Stomach (tissue), 9 donors: ENCODE results near the gene OR2T2. TPM values are rescaled to one million over a fixed set of nuclear protein-coding genes. Genes with fewer than 3 reads are reported as not detected.
"Not testable (repeated sequence)": the region's sequence is repeated elsewhere in the genome, so short reads cannot be mapped to it uniquely, and the experiment has no call there.

Source experiments
- DNase-seq, 2 donors: peaks; one replicate each; pipeline versions ENCODE4 v3.0.0 to v3.0.0-alpha.2; 2013 to 2019
- H3K27ac ChIP-seq, 5 donors: fragments of 200-600 bp in 4 of 5; sonication (generic) in 4 of 5; one replicate each; pipeline ENCODE4 v1.5.1; 2013 to 2019; ENCODE audit warnings: mild to moderate bottlenecking in 1 of 5, moderate library complexity in 1 of 5
- H3K27me3 ChIP-seq, 3 donors: fragments of 200-600 bp; sonication (generic); one replicate each; pipeline ENCODE4 v1.5.1; 2017 to 2019; ENCODE audit warnings: mixed run types in 1 of 3
- H3K36me3 ChIP-seq, 4 donors: fragments of 200-600 bp; sonication (generic); 1 replicate in 3 of 4; 2 replicates in 1 of 4; pipeline ENCODE4 v1.5.1; 2016 to 2019
- H3K4me1 ChIP-seq, 4 donors: fragments of 200-600 bp; sonication (generic); one replicate each; pipeline ENCODE4 v1.5.1; 2016 to 2019
- H3K4me3 ChIP-seq, 4 donors: fragments of 200-600 bp; sonication (generic) in 3 of 4; one replicate each; pipeline ENCODE4 v1.5.1; 2016 to 2019; ENCODE audit warnings: mild to moderate bottlenecking in 1 of 4
- H3K9me3 ChIP-seq, 4 donors: fragments of 200-600 bp; sonication (generic); one replicate each; pipeline ENCODE4 v1.5.1; 2016 to 2019
- EP300 ChIP-seq: sonication (generic); formaldehyde crosslinking; IDR thresholded peaks from one replicate; pipeline ENCODE4 v1.6.1; 2017; ENCODE audit warnings: antibody characterized with exemption
- POLR2A ChIP-seq, 4 donors: fragments of 450-650 bp; IDR thresholded peaks; one replicate each; pipeline ENCODE4 v1.6.1; 2016; ENCODE audit warnings: antibody characterized with exemption in 4 of 4, control low read depth in 2 of 4, mild to moderate bottlenecking in 1 of 4, moderate library complexity in 1 of 4
- POLR2AphosphoS5 ChIP-seq, 3 donors: sonication (generic); formaldehyde crosslinking; IDR thresholded peaks; one replicate each; pipeline ENCODE4 v1.6.1; 2016; ENCODE audit warnings: antibody characterized with exemption in 3 of 3
- WGBS, 5 donors: extraction: QIAGEN DNeasy Blood & Tissue Kit in 3 of 5; methylation state at CpG; one replicate each; pipeline versions ENCODE4 v1.1.5 to v1.1.7; 2013 to 2018; 5-methylcytosine and 5-hydroxymethylcytosine counted together
- intact Hi-C: fragments of 100-400 bp; cut with DNase I; formaldehyde crosslinking; loops from one replicate; pipeline ENCODE4 v1.15.1; 2023; ENCODE audit warnings: low total_unique reads
- polyA plus RNA-seq, 3 donors: library from polyadenylated mRNA; stranded (reverse); fragments of 200-250 nt; gene quantifications; one replicate each; pipeline ENCODE4 v1.2.3, GENCODE V29; 2013
- total RNA-seq, 5 donors: library from RNA; depleted of rRNA; stranded (reverse); fragments of >200 nt; gene quantifications; one replicate each; pipeline versions ENCODE4 v1.1.0 to v1.2.3, GENCODE V29; 2014 to 2016
- TF ChIP-seq, protein P1 (sequence below), 7 experiments: fragments of 450-650 bp in 4 of 7; fragments of 200-600 bp in 3 of 7; sonication (generic) in 3 of 7; IDR thresholded peaks; one replicate each; pipeline ENCODE4 v1.5.1; 2016 to 2019; ENCODE audit warnings: antibody characterized with exemption in 7 of 7, control low read depth in 2 of 7, mild to moderate bottlenecking in 1 of 7
- donor health status: healthy with polysubstance abuse.
- donor health status: Bipolar disorder and iron deficiency.
- donor health status: healthy.

OR2T2 gene
- total and polyA plus RNA-seq, 8 donors = not detected

DNA sequence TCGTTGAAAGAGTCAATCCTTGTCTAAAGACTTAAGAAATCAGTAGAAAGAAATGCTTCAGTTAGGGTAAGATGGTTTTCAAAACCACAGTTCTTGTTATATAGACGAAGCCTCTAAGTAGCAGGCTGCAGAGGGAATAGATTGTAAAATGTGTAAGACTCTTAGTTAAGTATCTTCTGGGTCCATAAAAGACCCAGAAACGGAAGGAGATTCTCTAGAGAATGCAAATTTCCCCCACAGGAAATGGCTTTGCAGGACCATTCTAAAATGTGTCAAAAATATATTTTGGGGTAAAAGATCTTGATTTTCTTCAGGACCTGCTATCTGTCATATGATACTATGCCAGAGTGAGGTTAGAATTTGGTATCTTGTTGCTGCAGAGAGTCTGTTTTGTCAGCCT lies 29.2 kb upstream of the OR2T2 start:
- Histone ChIP-seq H3K4me1 (no peaks in the 10 kb centered on the region), H3K4me3 (no peak overlapping the region), H3K27ac (no peak overlapping the region), H3K27me3 (no peaks in the 10 kb centered on the region), H3K36me3 (no peaks in the 10 kb centered on the region), H3K9me3 (peaks cover 0 to 22% (median 7%) of the 10 kb centered on the region in 4 donors)
- whole genome bisulfite sequencing, 5 donors = 47 to 56% (median 51%) methylated on average over 3 of the region's 3 CpGs
- no peak for TF ChIP-seq EP300
- TF ChIP-seq, protein P1, sequence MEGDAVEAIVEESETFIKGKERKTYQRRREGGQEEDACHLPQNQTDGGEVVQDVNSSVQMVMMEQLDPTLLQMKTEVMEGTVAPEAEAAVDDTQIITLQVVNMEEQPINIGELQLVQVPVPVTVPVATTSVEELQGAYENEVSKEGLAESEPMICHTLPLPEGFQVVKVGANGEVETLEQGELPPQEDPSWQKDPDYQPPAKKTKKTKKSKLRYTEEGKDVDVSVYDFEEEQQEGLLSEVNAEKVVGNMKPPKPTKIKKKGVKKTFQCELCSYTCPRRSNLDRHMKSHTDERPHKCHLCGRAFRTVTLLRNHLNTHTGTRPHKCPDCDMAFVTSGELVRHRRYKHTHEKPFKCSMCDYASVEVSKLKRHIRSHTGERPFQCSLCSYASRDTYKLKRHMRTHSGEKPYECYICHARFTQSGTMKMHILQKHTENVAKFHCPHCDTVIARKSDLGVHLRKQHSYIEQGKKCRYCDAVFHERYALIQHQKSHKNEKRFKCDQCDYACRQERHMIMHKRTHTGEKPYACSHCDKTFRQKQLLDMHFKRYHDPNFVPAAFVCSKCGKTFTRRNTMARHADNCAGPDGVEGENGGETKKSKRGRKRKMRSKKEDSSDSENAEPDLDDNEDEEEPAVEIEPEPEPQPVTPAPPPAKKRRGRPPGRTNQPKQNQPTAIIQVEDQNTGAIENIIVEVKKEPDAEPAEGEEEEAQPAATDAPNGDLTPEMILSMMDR (IDR thresholded peaks at IDR 0.05) = no peak
- DNase-seq = no peak
- intact Hi-C loops = no loop called here

DNA sequence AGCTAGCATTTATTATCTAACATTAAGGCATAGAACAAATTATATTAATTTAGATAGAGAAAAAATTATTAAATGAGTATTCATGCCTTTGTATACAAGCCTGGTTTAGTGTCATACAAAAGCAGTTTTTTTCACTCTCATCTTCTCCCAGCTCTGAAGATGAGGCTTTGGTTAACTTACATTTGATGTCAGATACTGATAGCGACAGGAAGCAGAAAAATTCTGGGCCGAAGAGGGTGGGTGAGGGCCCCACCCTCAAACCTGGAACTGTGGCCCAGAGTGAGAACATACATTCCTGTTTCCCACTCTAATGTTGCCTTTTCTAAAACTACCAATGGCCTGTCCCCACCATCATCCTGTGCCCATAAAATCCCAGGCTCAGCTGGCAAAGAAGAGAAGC lies 27.6 kb upstream of the OR2T2 start:
- TF ChIP-seq, protein P1 (IDR thresholded peaks at IDR 0.05) = no peak
- TF ChIP-seq POLR2AphosphoS5 (IDR thresholded peaks at IDR 0.05) (no peak), POLR2A (IDR thresholded peaks at IDR 0.05) (no peak), EP300 (no peak)
- no peaks in the 10 kb centered on the region for H3K27me3 ChIP-seq
- H3K27ac ChIP-seq = no peak overlapping the region
- intact Hi-C loops = no loop called here
- no peaks in the 10 kb centered on the region for H3K4me1 ChIP-seq
- 63 to 85% (median 73%) methylated on average over 2 of the region's 2 CpGs for WGBS, 5 donors
- H3K36me3 ChIP-seq = no peaks in the 10 kb centered on the region
- DNase-seq = no peak
- no peak overlapping the region for H3K4me3 ChIP-seq
- H3K9me3 ChIP-seq = peaks cover 0 to 12% (median 4%) of the 10 kb centered on the region in 4 donors

DNA sequence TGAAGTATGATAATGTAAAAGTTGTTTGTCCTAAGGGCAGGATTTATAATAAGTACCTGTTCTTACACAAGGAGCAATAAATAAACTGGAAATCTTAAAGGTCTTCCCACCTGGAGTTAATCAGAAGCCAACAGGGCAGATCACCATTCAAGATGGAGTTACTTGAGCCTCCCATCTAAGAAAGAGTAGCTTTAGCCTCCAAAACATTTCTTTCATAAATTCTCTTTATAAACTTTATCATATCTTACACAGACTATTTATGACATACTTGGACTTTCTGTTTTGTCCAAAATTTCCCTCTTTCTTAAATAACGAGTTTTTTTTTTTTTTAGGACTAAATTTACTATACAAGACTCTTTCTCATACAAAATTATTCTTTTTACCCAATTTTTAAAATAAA lies 24.1 kb upstream of the OR2T2 start:
- Histone ChIP-seq H3K4me3 (no peak overlapping the region), H3K27me3 (no peaks in the 10 kb centered on the region), H3K4me1 (no peaks in the 10 kb centered on the region), H3K36me3 (no peaks in the 10 kb centered on the region), H3K27ac (no peak overlapping the region), H3K9me3 (peaks cover 0 to 12% (median 4%) of the 10 kb centered on the region in 4 donors)
- TF ChIP-seq, protein P1 (IDR thresholded peaks at IDR 0.05) = no peak
- no peak for TF ChIP-seq POLR2AphosphoS5 (IDR thresholded peaks at IDR 0.05)
- TF ChIP-seq POLR2A (IDR thresholded peaks at IDR 0.05) = no peak
- no peak for TF ChIP-seq EP300
- DNase-seq = no peak
- WGBS, 5 donors = 8 to 17% (median 12%) methylated on average over 1 of the region's 1 CpG
- intact Hi-C loops = no loop called here

DNA sequence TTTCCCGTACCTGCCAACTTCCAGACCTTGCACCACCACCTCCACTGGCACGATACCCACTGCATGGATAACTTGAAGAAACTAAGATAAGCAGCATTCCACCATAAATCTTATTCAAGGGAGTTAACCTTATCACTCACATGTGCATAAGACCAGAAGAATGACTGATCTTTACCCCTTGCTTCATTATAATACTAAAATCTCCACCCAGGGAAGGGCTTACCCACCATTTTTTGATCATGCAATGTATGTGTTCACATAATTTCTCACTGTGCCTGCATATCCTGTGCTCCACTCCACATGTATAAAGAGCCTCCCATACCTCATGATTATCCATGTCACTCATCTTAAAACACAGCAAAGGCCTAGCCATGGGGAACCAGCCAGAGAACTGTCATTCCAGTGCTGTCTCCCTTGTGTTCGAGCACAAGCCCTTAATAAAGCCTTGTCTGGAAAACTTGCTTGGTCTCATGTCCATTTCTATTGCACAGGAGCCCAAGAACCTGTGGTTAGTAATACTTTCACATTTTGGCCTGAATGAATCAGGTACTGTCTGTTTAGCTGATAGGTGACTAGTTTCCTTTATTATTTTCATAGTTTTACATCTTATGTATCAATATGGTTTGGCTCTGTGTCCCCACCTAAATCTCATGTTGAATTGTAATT lies 17.8 kb upstream of the OR2T2 start:
- intact Hi-C loops, H3K27me3 ChIP-seq, DNase-seq, H3K9me3 ChIP-seq, H3K27ac ChIP-seq, H3K4me1 ChIP-seq, H3K36me3 ChIP-seq, H3K4me3 ChIP-seq: not testable (repeated sequence)
- 43 to 54% (median 52%) methylated on average over 3 of the region's 3 CpGs for whole genome bisulfite sequencing, 5 donors

DNA sequence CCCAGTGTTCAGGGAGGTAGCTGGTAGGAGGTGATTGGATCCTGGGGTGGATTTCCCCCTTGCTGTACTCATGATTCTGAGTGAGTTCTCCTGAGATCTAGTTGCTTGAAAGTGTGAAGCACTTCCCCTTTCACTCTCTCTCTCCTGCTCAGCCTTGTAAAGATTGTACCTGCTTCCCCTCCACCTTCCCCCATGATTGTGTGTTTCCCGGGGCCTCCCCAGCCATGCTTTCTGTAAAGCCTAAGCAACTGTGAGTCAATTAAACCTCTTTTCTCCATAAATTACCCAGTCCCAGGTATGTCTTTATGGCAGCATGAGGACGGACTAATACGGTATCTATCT lies 17.3 kb upstream of the OR2T2 start:
- intact Hi-C loops, H3K27ac ChIP-seq, H3K27me3 ChIP-seq, H3K36me3 ChIP-seq, H3K4me1 ChIP-seq, H3K4me3 ChIP-seq, DNase-seq, H3K9me3 ChIP-seq: not testable (repeated sequence)
- WGBS, 5 donors = 59 to 86% (median 85%) methylated on average over 3 of the region's 3 CpGs

DNA sequence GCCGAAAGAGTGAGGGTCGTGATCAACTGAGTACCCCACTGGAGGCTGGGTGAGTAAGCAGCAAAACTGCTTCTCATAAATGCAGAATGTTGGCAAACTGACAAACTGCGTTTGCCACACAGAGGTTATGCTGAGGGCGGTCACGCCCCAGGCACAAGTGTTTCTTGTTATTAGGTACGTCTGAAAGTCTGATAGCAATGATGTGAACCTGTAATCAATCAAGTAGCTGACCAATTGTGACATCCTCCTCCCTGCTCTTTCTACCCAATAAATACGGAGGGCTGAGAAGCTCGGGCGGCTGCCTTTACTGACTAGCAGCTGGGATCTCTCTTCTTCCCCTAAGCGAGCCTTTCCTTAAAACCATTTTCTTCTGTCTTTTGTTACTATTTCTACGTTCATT lies 13.8 kb upstream of the OR2T2 start:
- H3K27me3 ChIP-seq, H3K4me1 ChIP-seq, H3K9me3 ChIP-seq, H3K36me3 ChIP-seq, DNase-seq, H3K4me3 ChIP-seq, H3K27ac ChIP-seq, intact Hi-C loops: not testable (repeated sequence)
- 50 to 62% (median 57%) methylated on average over 10 to 11 of the region's 11 CpGs for WGBS, 5 donors

DNA sequence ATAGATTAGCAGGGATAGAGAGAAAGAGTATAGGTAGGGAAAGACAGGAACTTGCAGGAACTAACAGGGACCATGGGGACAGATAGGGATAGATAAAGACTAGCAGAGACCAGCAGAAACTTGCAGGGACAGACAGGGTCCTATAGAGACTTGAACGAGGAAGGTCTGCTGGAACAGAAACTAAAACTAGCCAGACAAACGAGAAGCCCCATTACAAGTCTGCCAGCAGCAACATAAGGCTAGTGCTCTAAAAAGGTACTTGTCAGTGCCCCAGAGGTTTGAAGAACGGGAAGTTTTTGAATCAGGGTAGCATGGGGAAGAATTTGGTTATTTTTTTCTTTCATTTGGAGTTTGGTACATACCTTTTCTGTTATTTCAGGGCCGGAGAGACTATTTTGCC lies 13.2 kb upstream of the OR2T2 start:
- intact Hi-C loops = not testable (repeated sequence)
- WGBS, 5 donors = 59 to 70% (median 70%) methylated on average over 4 of the region's 4 CpGs

DNA sequence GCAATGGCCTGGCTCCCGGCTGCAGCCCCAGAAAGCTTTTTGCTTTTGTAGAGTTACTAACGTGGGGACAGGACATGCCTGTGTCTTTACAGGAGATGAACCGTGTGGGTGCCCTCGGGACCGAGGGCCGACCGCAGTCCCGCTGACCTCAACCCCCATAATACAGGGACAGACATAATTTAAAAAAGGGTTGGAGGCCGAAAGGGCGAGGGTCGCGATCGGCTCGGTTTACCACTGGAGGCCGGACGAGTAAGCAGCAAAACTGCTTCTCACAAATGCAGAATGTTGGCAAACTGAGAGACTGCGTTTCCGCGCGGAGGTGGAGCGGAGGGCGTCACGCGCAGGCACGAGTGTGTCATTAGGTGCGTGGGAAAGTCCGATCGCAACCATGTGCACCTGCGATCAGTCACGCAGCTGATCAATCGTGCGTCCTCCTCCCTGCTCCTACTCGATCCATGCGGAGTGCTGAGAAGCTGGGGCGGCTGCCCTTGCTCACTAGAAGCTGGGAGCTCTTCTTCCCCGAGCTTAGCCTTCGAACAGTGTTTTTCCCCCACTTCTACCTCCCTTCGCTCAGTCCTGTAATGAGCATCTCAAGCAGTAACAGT lies 11.5 kb upstream of the OR2T2 start:
- H3K27ac ChIP-seq, intact Hi-C loops, H3K27me3 ChIP-seq, H3K9me3 ChIP-seq, H3K4me3 ChIP-seq, H3K36me3 ChIP-seq, DNase-seq, H3K4me1 ChIP-seq: not testable (repeated sequence)
- WGBS, 5 donors = 93 to 99% (median 95%) methylated on average over 16 to 36 of the region's 38 CpGs

More for the DNA sequence above, 13.2 kb upstream of the OR2T2 start:
- H3K36me3 ChIP-seq, DNase-seq, H3K27me3 ChIP-seq, H3K27ac ChIP-seq, H3K4me3 ChIP-seq, H3K4me1 ChIP-seq, H3K9me3 ChIP-seq: not testable (repeated sequence)

DNA sequence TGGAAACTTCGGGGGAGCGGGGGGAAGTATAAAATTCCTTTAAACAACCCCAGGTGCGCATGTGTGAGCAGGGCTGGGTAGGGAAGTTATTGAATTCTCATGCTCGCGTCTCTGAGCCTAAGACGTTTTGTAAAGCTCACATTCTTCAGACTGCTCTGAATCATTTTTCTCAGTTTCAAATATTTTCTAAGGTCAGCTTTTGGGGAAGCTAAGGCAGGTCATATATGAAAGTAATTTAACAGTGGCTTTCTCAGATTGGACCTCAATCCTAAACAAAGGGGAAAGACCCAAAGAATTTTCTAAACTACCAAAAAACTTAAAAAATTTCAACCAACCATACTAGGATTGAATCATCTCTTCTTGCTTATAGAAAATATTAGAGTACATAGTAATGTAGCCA lies 10.5 kb upstream of the OR2T2 start:
- H3K27me3 ChIP-seq, H3K36me3 ChIP-seq, H3K4me3 ChIP-seq, H3K9me3 ChIP-seq, H3K27ac ChIP-seq, intact Hi-C loops, DNase-seq, H3K4me1 ChIP-seq: not testable (repeated sequence)
- 73 to 98% (median 89%) methylated on average over 4 to 6 of the region's 6 CpGs for WGBS, 5 donors
